Memory B cell (primary cell): Measurements from ENCODE around the gene PNPLA1.

ENCODE experiments used
- ATAC-seq: fragments of 150-1000 bp; cut with Tn5 transposase; 2 replicates; pipeline ENCODE4 v1.10.0; 2021; ENCODE audit warnings: low read depth, mild to moderate bottlenecking, moderate library complexity
- DNase-seq, 2 donors: peaks; one replicate each; pipeline ENCODE4 v3.0.0; 2022; ENCODE audit warnings: low spot score in 2 of 2
- H3K27ac Mint-ChIP-seq: one replicate; pipeline ENCODE4 v1.8.0; 2022; ENCODE audit warnings: mild to moderate bottlenecking, moderate library complexity, mixed read lengths
- H3K27me3 Mint-ChIP-seq: one replicate; pipeline ENCODE4 v1.8.0; 2022; ENCODE audit warnings: mixed read lengths
- H3K36me3 Mint-ChIP-seq: one replicate; pipeline ENCODE4 v1.8.0; 2022; ENCODE audit warnings: mild to moderate bottlenecking, mixed read lengths
- H3K4me1 Mint-ChIP-seq: one replicate; pipeline ENCODE4 v1.8.0; 2022; ENCODE audit warnings: mixed read lengths
- H3K4me3 Mint-ChIP-seq: one replicate; pipeline ENCODE4 v1.8.0; 2022; ENCODE audit warnings: mild to moderate bottlenecking, moderate library complexity, mixed read lengths
- H3K9me3 Mint-ChIP-seq: one replicate; pipeline ENCODE4 v1.8.0; 2022; ENCODE audit warnings: mixed read lengths

The PNPLA1 gene

GRCh38 chr6:36241728-36242127 lies 28.1 kb upstream of the PNPLA1 start:
- peak overlapping the region; percentile 75 for H3K27ac Mint-ChIP-seq
- peaks cover 9% of the 10 kb centered on the region for H3K27me3 Mint-ChIP-seq
- peak; percentile 91 for ATAC-seq
- peak overlapping the region; percentile 48 for H3K4me3 Mint-ChIP-seq
- H3K9me3 Mint-ChIP-seq: no peaks in the 10 kb centered on the region
- H3K36me3 Mint-ChIP-seq: no peaks in the 10 kb centered on the region
- peak in 1 of 2 donors; percentile 36 for DNase-seq
- peaks cover 13% of the 10 kb centered on the region for H3K4me1 Mint-ChIP-seq

- Mint-ChIP-seq H3K27ac (peak overlapping the region; percentile 75), H3K27me3 (peaks cover 9% of the 10 kb centered on the region), H3K4me1 (peaks cover 13% of the 10 kb centered on the region), H3K36me3 (no peaks in the 10 kb centered on the region), H3K4me3 (peak overlapping the region; percentile 48), H3K9me3 (no peaks in the 10 kb centered on the region)
- no peak for DNase-seq
- no peak for ATAC-seq
Measured at GRCh38 chr6:36242161-36242560, 27.7 kb upstream of the PNPLA1 start.

- Mint-ChIP-seq H3K27me3 (peaks cover 9% of the 10 kb centered on the region), H3K9me3 (no peaks in the 10 kb centered on the region), H3K4me3 (no peak overlapping the region), H3K4me1 (peaks cover 13% of the 10 kb centered on the region), H3K36me3 (no peaks in the 10 kb centered on the region), H3K27ac (peak overlapping the region; percentile 75)
- ATAC-seq: no peak
- DNase-seq: no peak
Measured at GRCh38 chr6:36242626-36243025, 27.2 kb upstream of the PNPLA1 start.

GRCh38 chr6:36243562-36244212 lies 26.2 kb upstream of the PNPLA1 start:
- H3K36me3 Mint-ChIP-seq: no peaks in the 10 kb centered on the region

GRCh38 chr6:36244641-36245280 lies 25.1 kb upstream of the PNPLA1 start:
- no peak for ATAC-seq
- Mint-ChIP-seq H3K27ac (no peak overlapping the region), H3K27me3 (peaks cover 9% of the 10 kb centered on the region), H3K4me3 (no peak overlapping the region), H3K36me3 (no peaks in the 10 kb centered on the region), H3K9me3 (no peaks in the 10 kb centered on the region), H3K4me1 (peaks cover 13% of the 10 kb centered on the region)
- no peak for DNase-seq

More at GRCh38 chr6:36243562-36244212, 26.2 kb upstream of the PNPLA1 start:
- DNase-seq (no peak), ATAC-seq (no peak)
- Mint-ChIP-seq H3K4me3 (no peak overlapping the region), H3K9me3 (no peaks in the 10 kb centered on the region), H3K27me3 (peaks cover 9% of the 10 kb centered on the region), H3K4me1 (peaks cover 13% of the 10 kb centered on the region), H3K27ac (no peak overlapping the region)

GRCh38 chr6:36245572-36246061 lies 24.2 kb upstream of the PNPLA1 start:
- Mint-ChIP-seq H3K4me3 (no peak overlapping the region), H3K4me1 (peaks cover 13% of the 10 kb centered on the region), H3K27ac (no peak overlapping the region), H3K36me3 (peaks cover 1% of the 10 kb centered on the region), H3K27me3 (peaks cover 9% of the 10 kb centered on the region), H3K9me3 (no peaks in the 10 kb centered on the region)
- no peak for DNase-seq
- ATAC-seq: peak; percentile 33

GRCh38 chr6:36246506-36247268 lies 23.2 kb upstream of the PNPLA1 start:
- Mint-ChIP-seq H3K27me3 (peaks cover 10% of the 10 kb centered on the region), H3K9me3 (no peaks in the 10 kb centered on the region), H3K4me3 (no peak overlapping the region), H3K27ac (no peak overlapping the region), H3K4me1 (peaks cover 10% of the 10 kb centered on the region), H3K36me3 (peaks cover 1% of the 10 kb centered on the region)
- DNase-seq (no peak), ATAC-seq (no peak)

- Mint-ChIP-seq H3K27ac (no peak overlapping the region), H3K9me3 (no peaks in the 10 kb centered on the region), H3K4me3 (no peak overlapping the region), H3K27me3 (peaks cover 10% of the 10 kb centered on the region), H3K4me1 (peaks cover 4% of the 10 kb centered on the region), H3K36me3 (peaks cover 3% of the 10 kb centered on the region)
- no peak for DNase-seq
- ATAC-seq: no peak
Measured at GRCh38 chr6:36247693-36248092, 22.2 kb upstream of the PNPLA1 start.

- DNase-seq (no peak), ATAC-seq (no peak)
- Mint-ChIP-seq H3K27ac (no peak overlapping the region), H3K4me1 (peaks cover 4% of the 10 kb centered on the region), H3K9me3 (no peaks in the 10 kb centered on the region), H3K4me3 (no peak overlapping the region), H3K36me3 (peaks cover 3% of the 10 kb centered on the region), H3K27me3 (peaks cover 5% of the 10 kb centered on the region)
Measured at GRCh38 chr6:36248980-36249379, 20.9 kb upstream of the PNPLA1 start.

- Mint-ChIP-seq H3K27ac (no peak overlapping the region), H3K36me3 (peaks cover 3% of the 10 kb centered on the region), H3K4me1 (peaks cover 4% of the 10 kb centered on the region), H3K27me3 (peaks cover 3% of the 10 kb centered on the region), H3K4me3 (no peak overlapping the region), H3K9me3 (no peaks in the 10 kb centered on the region)
- no peak for ATAC-seq
- DNase-seq: no peak
Measured at GRCh38 chr6:36249536-36249935, 20.3 kb upstream of the PNPLA1 start.

- Mint-ChIP-seq H3K27me3 (peaks cover 2% of the 10 kb centered on the region), H3K9me3 (no peaks in the 10 kb centered on the region), H3K4me1 (no peaks in the 10 kb centered on the region), H3K27ac (no peak overlapping the region), H3K36me3 (peaks cover 5% of the 10 kb centered on the region), H3K4me3 (no peak overlapping the region)
- no peak for ATAC-seq
- DNase-seq: no peak
Measured at GRCh38 chr6:36252005-36252404, 17.9 kb upstream of the PNPLA1 start.

- Mint-ChIP-seq H3K36me3 (peaks cover 2% of the 10 kb centered on the region), H3K4me3 (no peak overlapping the region), H3K9me3 (peaks cover 2% of the 10 kb centered on the region), H3K4me1 (no peaks in the 10 kb centered on the region), H3K27ac (no peak overlapping the region), H3K27me3 (peaks cover 11% of the 10 kb centered on the region)
- no peak for DNase-seq
- ATAC-seq: no peak
Measured at GRCh38 chr6:36263390-36264000, 6.4 kb upstream of the PNPLA1 start.

- no peak for DNase-seq
- H3K36me3 Mint-ChIP-seq: peaks cover 2% of the 10 kb centered on the region
- H3K9me3 Mint-ChIP-seq: peaks cover 2% of the 10 kb centered on the region
- no peaks in the 10 kb centered on the region for H3K4me1 Mint-ChIP-seq
- ATAC-seq: no peak
- H3K27ac Mint-ChIP-seq: no peak overlapping the region
- H3K4me3 Mint-ChIP-seq: no peak overlapping the region
- peaks cover 14% of the 10 kb centered on the region for H3K27me3 Mint-ChIP-seq
Measured at GRCh38 chr6:36265744-36266143, 4.1 kb upstream of the PNPLA1 start.
